Activated T-cell treated with anti-CD3 and anti-CD28 coated beads for 4 hours (primary cell): ENCODE measurements around the gene MGMT.

Experiments
- DNase-seq: peaks from one replicate; pipeline ENCODE4 v3.0.0-alpha.2; 2020

MGMT gene

DNA sequence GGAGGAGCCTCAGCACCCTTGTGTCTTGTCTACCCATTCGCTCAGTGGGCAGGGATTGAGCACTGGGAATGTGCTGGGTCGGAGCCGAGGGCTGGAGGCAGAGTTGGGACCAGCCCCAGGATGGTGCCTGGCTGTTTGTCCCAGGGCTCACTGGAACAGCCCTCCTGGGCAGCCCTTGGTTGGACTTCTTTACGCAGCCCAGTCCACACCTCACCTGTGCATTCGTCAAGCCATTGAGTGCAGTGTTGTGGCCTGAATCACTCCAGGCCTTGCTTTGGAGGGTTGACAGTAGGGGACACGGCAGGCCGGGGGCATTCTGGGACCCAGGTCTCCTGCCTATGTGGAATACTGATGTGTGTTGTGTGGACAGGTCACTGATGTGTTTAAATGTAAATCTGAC, 229.6 kb downstream of the MGMT start:
- no peak for DNase-seq

DNA sequence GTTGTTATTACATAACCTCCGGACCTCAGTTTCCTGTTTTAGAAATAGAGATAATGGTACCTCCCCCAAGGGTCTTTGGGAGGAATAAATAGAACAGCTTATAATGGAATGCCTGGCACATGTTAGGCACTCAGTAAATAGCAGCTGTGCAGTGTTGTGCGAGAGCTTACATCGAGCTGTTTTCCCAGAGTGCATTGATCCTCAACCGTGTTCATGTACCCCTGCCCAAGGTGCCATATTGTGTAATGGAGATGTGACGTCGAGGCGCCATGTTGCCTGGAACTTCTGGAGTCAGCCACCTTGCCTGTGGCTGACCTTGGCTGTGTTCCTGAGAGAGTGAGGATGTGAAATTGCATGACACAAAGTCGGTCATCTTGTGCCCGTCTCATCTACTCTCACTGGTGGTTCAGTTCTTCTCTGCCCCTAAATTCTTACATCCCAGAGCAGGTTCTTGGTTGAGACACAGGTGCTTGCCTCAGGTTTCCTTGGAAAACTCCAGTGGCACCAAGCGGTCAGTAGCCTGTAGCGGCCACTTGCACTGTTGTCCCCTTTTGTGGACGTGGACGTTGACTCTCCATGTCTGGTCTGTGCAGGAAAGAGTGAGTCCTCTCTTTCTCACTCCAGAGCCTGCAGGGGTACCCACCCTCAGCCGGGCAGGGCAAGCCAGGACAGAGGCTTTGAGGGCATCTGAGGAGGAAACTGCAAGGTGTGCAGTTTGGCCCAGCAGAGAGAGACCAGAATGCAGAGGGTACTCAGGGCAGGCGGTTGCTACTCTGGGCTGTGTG, 230.6 kb downstream of the MGMT start:
- DNase-seq = no peak

DNA sequence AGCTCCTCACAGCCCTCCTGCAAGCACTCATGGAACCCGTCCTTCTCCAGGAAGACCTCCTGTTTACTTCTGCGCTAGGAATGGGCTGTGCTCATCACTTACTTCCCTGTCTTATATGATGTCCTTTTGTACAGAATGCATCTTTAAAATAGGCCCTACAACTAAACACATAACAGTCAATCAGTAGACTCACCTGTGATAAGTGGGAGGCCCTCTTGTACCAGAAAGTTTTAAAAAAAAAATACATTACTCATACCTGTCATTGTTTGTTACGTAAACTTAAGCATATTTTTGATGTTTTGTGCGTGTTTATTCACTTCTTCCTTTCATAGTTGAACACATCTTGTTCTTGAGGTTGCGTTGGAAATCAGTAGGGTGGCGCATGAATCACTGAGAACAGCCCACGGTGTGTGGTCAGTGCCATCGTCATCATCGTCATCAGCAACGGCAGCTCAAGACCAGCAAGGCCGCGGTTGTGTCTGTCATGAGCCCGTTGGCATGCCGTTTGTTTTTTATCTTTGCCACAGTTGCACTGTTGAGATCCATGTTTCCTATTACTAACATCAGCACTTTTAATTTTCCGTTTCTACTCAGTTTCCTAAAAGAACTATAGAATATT, 232.8 kb downstream of the MGMT start:
- DNase-seq = no peak

DNA sequence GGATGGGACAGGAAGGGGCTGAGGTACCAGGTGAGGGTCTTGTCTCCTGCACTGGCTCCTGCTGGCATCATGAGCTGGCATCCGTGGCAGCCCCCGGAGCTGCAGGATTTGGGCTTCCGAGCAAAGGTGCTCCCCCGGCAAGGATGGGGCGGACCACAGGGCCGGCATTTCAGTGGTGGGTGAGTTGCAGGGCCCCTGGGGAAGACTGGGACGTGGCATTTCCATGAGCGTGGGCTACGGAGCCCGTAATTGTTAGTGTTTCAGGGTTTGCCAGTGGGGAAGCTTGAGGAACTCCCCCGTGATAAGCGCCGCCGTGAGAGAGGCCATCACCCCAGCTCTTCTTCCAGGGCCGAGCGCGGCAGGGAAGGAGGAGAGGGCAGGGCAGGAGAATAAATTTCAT, 235.6 kb downstream of the MGMT start:
- DNase-seq = no peak

DNA sequence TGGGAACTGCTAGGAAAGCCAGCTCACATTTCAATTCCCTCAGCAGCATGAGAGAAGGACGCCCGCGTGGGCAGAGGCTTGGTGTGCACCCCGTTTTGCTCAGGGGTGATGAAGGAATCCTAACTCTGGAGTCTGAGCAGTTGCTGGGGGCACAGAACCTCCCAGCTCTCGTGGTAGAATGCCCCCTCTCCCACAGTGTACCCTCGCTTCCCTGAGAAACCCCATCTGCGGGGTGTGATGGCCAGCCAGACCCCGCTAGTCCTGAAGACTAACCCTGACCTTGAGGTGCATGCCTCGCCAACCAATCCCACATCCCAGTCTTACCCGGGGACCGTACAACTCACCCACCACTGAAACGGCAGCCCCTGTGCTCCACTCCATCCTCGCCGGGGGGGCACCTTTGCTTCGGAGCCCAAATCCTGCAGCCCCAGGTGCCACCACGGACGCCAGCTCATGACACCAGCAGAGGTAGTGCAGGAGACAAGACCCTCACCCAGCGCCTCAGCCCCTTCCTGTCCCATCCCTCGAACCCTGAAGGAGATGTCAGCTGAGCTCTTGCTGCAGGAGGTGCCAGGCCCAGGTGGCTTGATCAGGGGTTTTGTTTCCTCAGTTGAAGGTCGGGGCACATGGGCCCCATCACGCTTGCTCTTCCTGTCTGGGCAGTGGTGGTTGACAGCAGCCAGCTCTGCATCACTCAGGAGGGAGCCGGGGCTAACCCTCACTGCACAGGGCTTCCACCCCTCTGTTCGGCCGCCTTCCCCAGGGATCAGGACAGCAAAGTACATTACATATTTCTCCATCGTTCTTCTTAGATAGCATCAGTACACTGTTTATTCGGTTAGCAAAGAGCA, 236.5 kb downstream of the MGMT start:
- DNase-seq = no peak

DNA sequence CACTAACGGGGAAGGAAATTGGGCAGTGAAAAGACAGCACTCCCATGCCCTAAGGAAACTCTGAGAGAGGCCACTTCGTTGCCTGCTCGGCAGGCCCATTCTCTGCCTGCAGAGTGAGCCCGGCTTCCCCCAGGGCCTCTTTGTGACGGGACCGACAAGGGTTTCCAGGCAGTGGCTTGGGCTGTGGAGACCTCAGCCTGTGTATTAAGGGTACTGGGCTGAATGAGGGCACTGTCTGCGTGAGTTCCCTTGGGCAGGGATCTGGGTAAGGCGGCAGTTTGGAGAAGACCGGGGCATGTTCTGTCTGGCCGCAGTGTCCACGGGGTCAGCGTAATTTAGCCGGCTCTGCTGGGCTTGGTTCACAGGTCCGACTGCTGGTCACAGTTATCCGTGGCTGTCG, 237.2 kb downstream of the MGMT start:
- no peak for DNase-seq

DNA sequence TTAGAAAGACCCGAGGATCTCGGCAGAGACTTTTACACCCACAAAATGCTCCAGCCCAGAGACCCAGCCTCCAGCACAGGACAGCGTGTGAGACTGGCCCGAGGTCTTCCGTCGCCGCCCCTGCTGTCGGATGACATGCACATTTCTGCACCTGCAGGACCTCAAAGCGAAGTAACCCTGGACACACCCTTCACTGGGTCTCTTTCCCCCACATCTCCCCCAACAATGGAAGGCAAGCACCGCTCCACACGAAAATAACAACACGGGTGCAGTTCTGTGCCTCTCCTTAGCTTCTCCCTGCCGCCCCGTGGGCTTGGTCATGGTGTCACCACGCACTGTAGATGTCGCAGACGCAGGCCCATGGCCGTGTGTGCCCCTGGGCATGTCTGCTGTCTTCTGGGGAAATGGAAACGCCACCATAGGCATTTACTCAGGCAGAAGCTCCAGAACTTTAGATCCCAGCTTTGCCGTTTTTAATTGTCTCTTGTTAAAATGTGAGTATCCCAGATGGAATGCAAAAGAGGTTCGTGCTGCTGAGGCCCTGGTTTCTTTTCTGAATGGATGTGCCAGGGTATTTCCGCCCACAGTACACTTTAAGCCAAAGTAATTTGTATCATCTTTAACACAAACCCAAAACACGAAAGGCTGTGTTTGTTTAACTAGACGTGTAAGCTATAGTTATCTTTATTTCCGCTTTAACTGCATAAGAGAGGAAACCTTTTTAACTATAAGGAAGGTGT, 237.9 kb downstream of the MGMT start:
- no peak for DNase-seq

DNA sequence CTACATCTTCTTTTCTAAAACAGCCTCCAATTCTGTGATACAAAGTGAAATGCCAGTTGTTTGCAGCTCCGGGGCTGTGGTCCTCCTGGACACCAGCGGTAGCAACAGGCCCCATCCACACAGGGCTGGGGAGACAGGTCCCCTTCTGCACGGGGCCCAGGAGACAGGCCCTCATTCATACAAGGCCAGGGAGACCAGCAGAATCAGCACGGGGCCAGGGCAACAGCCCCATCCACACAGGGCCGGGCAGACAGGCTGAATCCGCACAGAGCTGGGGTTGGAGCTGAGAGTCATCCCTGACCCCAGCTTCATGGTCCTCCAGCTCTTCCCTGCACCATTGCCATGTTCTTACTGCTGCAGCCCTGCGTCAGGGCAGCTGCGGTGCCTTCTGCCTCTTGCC, 238.6 kb downstream of the MGMT start:
- no peak for DNase-seq

DNA sequence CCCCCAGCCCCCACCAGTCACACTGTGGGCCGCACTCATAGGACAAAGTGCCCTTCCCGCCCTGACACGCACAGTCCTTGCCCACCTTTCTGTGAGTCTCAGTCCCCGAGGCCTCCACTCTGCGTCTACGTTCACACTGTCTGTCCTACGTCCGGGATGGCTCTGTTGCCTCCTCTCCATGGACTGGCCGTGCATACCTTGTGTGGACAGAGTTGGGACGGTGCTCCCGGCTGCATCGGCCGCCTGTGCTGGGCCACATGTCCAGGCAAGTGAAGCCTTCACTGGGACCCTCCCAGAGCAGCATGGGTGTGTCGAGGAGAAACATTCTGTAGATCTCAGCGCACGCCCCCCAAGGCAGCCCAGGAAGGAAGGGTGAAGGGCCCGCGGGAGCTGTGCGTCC, 239.0 kb downstream of the MGMT start:
- DNase-seq = no peak

DNA sequence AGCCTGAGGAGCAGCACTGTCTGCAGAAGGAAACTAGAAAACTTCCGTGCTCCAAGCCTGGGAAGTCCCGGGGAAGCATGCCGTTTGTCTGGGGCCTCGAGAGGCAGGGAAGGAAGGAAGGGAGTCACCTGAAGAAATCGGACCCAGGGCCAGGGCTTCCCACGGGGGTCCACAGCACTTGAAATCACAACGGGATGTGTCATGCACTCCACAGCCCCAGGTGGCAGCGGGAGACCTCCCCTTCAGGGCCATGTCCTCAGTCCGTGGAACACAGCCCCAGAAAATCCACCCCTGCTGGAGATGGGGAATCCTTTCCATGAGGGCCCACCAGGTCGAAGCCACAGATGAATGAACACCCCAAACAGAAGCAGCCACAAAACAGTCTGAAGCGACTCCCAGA, 239.5 kb downstream of the MGMT start:
- DNase-seq = no peak

DNA sequence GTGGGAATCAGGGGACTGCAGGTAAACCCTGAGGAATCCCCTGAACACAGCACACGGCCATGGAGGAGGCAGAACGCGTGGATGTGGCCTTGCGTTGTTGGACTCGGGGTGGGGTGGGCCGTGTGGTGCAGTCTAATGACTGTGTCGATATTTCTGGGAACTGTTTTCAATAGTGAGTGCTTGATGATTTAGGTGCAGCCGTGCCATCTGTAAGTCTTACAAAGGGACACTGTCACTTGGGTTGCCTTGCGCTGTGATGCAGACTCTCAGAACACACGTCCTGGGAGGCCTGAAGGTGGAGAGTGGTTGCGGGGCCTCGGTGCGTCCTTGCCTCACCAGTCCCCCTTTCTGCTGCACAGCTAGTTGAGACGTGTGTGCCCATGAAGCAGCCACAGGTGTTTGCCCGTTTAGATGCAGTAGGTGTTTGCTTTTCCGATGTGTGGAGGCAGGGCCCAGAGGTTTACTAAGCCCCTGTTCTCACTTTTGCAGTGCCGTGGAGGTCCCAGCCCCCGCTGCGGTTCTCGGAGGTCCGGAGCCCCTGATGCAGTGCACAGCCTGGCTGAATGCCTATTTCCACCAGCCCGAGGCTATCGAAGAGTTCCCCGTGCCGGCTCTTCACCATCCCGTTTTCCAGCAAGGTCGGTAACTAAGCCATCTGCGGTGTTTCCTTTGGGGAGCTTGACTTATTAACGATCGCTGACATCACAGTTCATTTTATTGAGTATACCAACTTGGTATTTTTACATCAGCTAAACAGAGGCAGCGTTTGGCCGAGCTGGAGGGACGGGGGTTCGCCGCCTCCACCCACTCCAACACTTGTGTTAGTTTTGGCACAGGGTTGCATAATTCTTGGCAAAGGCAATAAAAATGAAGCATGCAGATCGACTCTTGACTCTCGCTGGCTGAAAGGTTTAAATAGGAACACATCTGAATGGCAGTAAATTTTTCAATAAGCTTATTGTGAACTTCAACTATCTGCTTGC, 240.7 kb downstream of the MGMT start:
- DNase-seq = no peak

DNA sequence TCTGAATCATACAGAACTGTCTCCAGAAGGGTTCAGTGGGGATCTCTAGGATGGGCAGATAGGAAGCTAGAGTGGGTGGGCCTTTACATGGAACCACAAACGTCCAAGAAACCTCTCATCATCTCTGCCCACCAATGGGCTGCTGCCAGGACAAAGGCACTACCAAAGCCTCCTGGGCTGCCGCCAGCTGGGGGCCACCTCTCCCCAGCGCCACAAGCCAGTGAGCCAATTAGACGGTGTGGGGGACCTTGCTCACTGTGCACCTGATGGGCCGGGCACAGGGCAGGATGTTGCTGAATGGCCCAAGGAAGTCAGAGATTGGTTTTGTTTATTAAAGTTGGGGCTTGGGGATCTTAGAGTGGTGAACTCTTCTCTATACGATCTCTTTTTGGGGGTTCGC, 242.1 kb downstream of the MGMT start:
- DNase-seq = no peak

DNA sequence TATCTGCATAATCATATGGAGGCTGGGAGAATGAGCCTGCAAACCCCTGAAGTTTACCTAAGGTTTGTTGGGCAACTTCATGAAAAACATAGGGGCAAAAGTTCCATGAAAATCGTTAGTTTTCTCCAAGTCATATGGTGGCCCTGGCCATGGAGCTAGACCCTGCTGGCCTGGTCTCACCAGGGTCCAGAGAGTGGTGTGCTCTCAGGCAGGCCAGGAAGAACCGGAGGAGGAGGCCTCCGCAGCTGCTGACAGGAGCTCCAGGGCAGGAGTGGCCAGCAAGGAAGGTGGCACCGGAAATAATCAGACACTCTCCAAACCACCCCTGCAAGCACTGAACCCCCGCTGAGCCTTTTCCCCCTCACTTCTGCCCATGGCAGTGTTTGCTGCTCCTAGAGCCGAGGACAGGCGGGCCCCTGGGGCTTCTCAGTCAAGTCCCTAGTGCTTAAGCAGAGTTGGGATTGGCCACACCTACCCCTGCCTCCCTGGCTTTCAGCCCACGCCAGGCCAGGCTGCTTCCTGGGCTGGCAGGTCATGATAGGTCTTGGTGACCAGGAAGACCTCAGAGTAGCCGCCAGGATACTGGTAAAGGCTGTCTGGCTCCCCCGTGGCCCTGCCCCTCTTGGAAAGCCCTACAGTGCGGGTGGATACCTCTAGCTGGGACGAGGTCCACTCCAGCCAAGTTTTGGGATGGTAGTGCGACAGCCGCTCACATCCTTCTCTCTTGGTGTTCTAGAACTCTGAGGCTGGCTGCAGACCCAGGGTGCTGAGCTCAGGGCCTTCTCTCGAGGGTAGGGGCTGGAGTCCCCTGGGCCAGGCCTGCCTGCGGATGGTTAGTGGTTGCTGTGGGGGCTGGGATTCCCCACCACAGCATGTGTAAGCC, 242.8 kb downstream of the MGMT start:
- no peak for DNase-seq

DNA sequence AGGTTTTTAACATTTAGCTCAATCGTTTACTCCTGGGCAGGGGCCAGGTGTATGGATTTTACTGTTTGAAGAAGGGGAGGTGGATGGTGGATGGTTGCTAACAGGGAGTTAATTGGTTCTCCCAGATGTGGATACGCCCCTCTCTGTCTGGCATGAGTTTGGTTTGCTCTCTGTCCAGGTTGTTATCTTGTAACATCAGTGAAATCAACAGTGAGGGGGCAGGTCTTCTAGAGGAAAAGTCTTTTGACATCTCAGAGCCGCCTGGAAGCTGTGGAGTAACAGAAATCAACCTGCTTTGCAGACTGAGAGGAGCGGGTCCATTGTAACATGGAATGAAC, 243.4 kb downstream of the MGMT start:
- no peak for DNase-seq

DNA sequence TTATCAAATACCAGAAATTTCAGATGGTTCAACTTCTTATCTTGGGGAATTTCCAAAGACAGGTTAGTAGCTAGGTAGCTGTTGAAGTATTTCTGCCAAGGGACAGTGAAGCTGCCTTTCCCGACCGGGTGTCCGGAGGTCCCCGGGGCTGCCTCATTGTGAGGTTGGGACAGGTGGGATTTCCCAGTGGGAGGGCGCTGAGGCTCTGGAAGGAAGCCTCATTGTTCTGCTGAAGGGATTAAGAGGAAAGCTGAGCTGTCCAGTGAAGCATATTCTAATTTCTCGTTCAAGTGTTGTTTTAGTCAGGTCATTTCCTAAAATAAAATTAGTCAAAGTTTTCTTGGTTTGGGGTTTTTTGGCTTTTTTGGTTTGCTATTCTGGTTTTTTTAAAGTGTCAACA, 244.2 kb downstream of the MGMT start:
- DNase-seq = no peak

DNA sequence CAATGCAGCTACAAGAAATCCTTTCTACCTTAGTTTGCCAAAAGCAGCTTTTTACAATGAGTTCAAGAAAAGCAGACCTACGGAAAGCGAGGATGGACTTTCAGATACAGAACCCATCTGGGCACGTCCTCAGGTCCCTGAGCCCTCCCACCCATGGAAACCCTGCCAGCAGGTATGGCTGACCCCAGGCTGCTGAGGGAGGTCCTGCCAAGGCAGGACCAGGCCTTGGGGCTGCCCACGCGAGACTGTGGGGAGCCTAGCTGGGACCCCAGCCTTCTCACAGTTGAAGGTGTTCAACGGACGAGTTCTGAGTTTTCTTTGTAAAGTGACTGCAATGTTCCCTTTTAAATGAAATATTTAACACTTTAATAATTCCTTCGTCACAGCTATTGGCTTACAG, 245.0 kb downstream of the MGMT start:
- DNase-seq = no peak

DNA sequence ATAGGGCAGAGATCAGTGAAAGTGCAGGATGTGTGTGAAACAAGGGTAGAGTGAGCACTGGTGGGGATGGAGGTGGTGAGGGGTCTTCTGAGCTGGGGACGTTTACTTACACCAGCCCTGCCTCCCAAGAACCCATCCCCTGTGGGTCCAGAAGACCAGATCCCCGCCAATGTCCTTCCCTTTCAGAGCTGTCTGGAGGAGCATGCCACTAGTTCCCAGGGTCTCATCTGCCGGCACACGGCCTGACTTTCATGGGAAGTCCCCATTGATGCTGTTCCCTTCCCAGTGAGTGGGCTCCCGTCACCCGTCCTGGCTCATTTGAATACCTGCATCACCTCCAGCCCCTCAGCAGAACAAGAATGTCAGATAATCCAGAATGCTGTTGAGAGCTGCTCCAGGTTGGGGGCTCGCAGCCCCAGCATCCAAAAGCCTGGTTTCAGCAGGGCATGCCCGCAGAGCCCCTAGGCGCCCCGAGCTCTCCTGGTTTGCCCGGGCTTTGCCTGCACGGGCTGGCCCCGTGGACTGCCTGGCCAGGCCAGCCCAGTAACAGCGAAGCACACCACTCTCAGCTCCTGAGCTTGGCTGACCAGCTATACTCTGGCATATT, 246.7 kb downstream of the MGMT start:
- no peak for DNase-seq

DNA sequence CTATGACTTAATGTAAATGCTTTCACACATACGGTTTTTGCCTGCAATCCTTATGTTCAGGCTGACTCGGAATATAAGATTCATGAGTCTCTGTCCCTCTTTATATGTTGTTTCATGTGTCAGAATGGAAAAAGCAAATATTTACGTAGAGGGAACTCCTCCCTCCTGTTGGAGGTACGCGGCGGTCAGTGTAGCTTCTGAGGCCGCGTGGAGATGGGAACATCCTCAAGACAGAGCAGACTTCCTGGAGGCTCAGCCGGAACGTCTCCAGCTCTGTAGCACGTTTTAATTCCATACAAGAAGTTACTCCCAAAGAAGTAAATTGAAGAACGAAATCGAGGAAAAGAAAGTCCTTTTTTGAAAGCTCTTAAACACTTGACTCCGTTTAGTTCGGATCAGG, 248.8 kb downstream of the MGMT start:
- no peak for DNase-seq

DNA sequence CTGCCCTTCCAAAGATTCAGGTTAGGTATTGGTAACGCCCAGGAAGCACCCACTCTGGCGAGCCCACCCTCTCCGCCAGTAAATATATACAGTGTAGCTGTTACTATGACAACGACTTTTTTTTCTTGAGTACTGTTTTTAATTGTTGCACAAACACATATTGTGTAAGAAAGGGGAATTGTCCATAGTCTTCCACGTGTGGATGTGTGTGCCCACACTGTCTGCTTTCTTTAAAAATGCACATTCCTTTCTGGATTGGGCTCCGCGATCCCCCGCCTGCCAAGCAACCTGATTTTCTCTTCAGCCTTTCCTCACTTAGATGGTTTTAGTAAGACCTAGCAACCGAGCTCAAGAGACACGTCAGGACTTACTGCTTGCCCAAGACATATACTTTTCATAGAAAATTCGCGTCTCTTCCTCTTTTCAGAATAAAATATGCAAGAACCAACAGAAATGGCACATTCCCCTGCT, 249.2 kb downstream of the MGMT start:
- no peak for DNase-seq

DNA sequence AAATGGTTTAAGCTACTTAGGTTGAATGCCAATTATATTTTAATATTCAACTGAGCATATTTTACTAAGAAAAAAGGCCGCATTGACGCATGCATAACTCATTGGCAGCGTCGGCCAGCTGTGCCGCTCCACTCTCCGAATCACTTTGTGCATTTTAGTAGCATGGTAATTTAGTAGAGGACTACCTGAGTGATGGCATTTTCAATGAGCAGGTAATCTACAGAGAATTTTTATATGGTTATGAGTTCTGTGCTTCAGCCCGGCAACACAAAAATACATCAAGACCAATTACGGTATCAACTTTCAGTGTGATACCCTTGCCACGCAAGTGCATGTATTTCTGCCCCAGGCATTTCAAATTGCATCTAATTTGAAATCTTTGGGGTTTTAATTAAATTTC, 249.8 kb downstream of the MGMT start:
- DNase-seq = no peak
